Measurements from ENCODE around the gene ZBTB38.

DNA sequence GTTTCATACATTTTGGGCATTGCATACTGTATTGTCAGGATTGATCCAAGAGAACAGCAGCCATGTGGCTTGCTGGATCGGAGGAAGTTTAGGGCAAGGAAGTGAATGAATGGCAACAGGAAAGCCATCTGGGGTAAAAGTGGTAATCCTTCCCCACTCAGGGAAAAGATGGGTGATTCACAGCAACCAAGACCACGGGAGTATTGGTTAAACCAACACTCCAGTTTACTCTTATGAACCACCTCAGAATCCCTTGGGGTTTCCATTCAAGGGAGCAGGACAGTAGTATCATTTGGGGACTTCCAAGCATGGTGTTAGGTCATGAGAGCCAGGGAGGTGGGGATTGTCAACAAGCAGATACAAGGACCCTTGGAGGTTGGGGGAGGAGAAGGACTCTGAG, 25.2 kb upstream of the ZBTB38 start:
- TF ChIP-seq, protein P1, sequence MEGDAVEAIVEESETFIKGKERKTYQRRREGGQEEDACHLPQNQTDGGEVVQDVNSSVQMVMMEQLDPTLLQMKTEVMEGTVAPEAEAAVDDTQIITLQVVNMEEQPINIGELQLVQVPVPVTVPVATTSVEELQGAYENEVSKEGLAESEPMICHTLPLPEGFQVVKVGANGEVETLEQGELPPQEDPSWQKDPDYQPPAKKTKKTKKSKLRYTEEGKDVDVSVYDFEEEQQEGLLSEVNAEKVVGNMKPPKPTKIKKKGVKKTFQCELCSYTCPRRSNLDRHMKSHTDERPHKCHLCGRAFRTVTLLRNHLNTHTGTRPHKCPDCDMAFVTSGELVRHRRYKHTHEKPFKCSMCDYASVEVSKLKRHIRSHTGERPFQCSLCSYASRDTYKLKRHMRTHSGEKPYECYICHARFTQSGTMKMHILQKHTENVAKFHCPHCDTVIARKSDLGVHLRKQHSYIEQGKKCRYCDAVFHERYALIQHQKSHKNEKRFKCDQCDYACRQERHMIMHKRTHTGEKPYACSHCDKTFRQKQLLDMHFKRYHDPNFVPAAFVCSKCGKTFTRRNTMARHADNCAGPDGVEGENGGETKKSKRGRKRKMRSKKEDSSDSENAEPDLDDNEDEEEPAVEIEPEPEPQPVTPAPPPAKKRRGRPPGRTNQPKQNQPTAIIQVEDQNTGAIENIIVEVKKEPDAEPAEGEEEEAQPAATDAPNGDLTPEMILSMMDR (IDR thresholded peaks at IDR 0.05 in 4 of 5, conservative IDR thresholded peaks at IDR 0.05 in 1 of 5), result no peak
- no peak for TF ChIP-seq POLR2A (IDR thresholded peaks at IDR 0.05)
